ENCODE measurements around the gene RAPGEF2.
"Not testable (repeated sequence)": the region's sequence is repeated elsewhere in the genome, so short reads cannot be mapped to it uniquely, and the experiment has no call there.

RAPGEF2 gene

GRCh38 chr4:159102622-159103383 is at the start of gene RAPGEF2:
Gene RAPGEF2, plus strand, starts transcription at chr4:159103079. Its CDS starts 1,084 bp downstream, at chr4:159104163.
- DNase-seq = peak; percentile 80 to 86

- DNase-seq = no peak
Observed at GRCh38 chr4:159055833-159056232, 47.0 kb upstream of the RAPGEF2 start.

GRCh38 chr4:159060161-159060560 is 42.7 kb upstream of the RAPGEF2 start:
- DNase-seq = no peak

- DNase-seq = no peak
Observed at GRCh38 chr4:159062381-159062780, 40.5 kb upstream of the RAPGEF2 start.

- DNase-seq = no peak
Observed at GRCh38 chr4:159065513-159066240, 37.2 kb upstream of the RAPGEF2 start.

- not testable (repeated sequence) for DNase-seq
Observed at GRCh38 chr4:159068139-159068538, 34.7 kb upstream of the RAPGEF2 start.

GRCh38 chr4:159069922-159070321 is 33.0 kb upstream of the RAPGEF2 start:
- no peak for DNase-seq

- DNase-seq = no peak
Observed at GRCh38 chr4:159070742-159071141, 32.1 kb upstream of the RAPGEF2 start.

GRCh38 chr4:159071178-159071968 is 31.5 kb upstream of the RAPGEF2 start:
- DNase-seq = no peak

- no peak for DNase-seq
Observed at GRCh38 chr4:159071969-159072765, 30.7 kb upstream of the RAPGEF2 start.

GRCh38 chr4:159075531-159075932 is 27.3 kb upstream of the RAPGEF2 start:
- DNase-seq = no peak

GRCh38 chr4:159077018-159077417 is 25.9 kb upstream of the RAPGEF2 start:
- not testable (repeated sequence) for DNase-seq

- no peak for DNase-seq
Observed at GRCh38 chr4:159077702-159078495, 25.0 kb upstream of the RAPGEF2 start.

GRCh38 chr4:159079074-159079473 is 23.8 kb upstream of the RAPGEF2 start:
- DNase-seq = no peak

- no peak for DNase-seq
Observed at GRCh38 chr4:159086606-159087005, 16.3 kb upstream of the RAPGEF2 start.

- no peak for DNase-seq
Observed at GRCh38 chr4:159090255-159090654, 12.6 kb upstream of the RAPGEF2 start.

GRCh38 chr4:159094156-159094555 is 8.7 kb upstream of the RAPGEF2 start:
- DNase-seq = not testable (repeated sequence)

- DNase-seq = no peak
Observed at GRCh38 chr4:159096434-159096833, 6.4 kb upstream of the RAPGEF2 start.

GRCh38 chr4:159097144-159097543 is 5.7 kb upstream of the RAPGEF2 start:
- DNase-seq = no peak

- DNase-seq = no peak
Observed at GRCh38 chr4:159097785-159098184, 5.1 kb upstream of the RAPGEF2 start.

GRCh38 chr4:159098482-159099127 is 4.3 kb upstream of the RAPGEF2 start:
- no peak for DNase-seq

All from AML-193 (cell line).